NOMO-1 treated with dmso at 0.1 percent for 144 hours (cell line): ENCODE results near the gene KIF14.

Source experiments
- DNase-seq: peaks from one replicate; lab custom pipeline; 2025; ENCODE audit not compliant: unreplicated experiment; lab: John Stamatoyannopoulos, UW

KIF14 gene

GRCh38 chr1:200620273-200621131, at the start of gene KIF14:
KIF14 (minus strand) TSS chr1:200620751; CDS start chr1:200618723, 2,028 bp downstream.
- DNase-seq: peak; percentile 91

DNA sequence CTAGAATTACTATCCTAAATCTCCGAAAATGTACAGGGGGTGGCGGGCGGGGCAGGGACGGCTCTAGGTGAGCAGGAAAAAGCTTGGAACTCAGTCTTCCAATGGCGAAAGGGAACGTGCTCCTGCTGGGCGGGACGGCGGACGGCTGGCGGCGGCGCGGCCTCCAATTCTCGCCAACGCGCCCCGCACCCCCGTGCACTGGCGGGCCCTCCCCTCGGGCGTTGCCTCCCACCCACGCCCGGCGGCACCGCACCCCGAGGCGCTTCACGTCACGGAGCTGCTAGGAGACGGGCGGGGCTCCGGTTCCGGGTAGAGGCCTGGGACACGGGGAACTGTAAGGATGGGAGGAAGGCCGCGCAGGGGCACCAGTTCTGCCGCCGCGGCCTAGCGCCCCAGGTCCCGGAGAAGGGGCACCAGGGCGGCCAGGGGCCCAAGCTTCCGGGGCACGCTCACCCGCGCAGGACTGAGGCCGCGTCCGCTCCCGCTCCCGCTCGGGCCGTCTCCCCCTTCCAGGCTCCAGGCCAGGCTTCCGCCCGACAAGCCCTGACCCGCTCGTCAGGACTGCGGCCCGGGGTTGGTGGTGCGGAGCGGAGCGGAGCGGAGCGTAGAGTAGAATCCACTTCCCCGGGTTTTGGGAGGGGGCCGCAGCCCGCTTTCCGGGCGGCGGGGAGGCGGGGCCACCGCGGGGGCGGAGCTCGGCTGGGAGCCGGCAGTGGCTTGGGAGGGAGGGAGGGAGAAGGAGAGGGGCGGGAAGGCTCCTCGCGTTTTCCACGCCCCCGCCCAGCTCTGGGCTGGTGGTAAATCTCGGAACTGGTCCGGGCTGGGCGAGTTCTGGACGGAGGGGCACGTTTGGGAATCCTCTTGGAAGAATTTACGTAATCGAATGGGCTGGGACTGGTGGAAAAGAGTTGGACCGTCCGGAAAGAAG, 49.0 kb upstream of the KIF14 start, which contains the start of gene DDX59:
Gene DDX59, minus strand, starts transcription at position 594 of the 928 bp plus-strand sequence. CDS start 3,167 bp downstream, outside the sequence.
- peak; percentile 88 for DNase-seq

GRCh38 chr1:200668514-200669313, 48.2 kb upstream of the KIF14 start:
- no peak for DNase-seq

DNA sequence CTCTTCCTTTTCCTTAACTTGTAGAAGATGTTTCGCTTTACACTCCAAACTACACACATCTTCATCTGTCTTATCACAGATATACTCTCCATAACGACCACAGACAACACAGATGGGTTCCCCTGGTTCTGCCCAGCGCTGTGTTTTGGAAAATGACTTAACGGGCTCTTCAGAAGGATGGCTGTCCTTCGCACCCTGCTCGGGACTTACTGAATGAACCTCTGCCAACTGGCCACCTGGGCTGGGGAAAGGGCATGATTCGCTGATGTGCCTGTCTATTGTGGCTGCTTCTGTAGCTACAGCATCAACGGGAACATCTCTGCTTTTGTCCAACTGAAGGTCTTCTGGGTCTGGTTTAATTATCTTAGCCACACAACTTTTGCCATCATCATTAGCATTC, 45.8 kb upstream of the KIF14 start:
- DNase-seq: no peak

GRCh38 chr1:200665861-200666260, 45.3 kb upstream of the KIF14 start:
- no peak for DNase-seq

GRCh38 chr1:200660719-200661118, 40.2 kb upstream of the KIF14 start:
- no peak for DNase-seq

- no peak for DNase-seq
Measured at GRCh38 chr1:200659269-200659668, 38.7 kb upstream of the KIF14 start.

- no peak for DNase-seq
Measured at GRCh38 chr1:200658037-200658818, 37.7 kb upstream of the KIF14 start.

DNA sequence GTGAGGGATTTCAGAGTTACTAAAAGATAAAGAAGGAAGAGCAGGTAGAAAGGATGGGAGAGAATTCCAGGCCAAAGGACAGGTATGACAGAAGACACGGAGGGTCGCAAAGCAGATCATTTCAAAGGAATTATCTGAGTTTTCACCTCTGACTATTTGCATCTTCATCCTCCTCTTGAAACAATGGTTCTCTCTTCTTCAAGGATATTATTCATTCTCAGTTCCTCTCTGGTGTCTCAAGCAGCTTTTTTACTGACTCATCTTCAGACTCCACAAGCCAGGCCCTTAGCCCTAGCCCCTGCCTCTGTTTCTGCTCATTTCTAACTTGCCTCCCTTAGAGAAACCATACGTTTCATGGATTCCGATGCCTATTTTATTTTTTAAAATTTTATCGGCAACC, 34.1 kb upstream of the KIF14 start:
- DNase-seq: no peak

GRCh38 chr1:200653022-200653462, 32.5 kb upstream of the KIF14 start:
- DNase-seq: no peak

DNA sequence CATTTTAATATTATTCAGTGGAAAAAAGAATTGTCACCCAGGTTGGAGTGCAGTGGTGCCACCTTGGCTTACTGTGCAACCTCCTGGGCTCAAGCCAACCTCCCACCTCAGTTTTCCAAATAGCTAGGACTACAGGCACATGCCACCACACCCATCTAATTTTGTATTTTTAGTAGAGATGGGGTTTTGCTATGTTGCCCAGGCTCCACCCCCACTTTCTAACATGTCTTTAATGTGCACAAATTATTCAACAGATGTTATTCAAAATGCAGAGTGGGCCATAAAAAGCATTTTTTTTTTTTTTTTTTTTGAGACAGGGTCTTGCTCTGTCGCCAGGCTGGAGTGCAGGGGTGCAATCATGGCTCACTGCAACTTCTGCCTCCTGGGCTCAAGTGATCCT, 31.8 kb upstream of the KIF14 start:
- no peak for DNase-seq

DNA sequence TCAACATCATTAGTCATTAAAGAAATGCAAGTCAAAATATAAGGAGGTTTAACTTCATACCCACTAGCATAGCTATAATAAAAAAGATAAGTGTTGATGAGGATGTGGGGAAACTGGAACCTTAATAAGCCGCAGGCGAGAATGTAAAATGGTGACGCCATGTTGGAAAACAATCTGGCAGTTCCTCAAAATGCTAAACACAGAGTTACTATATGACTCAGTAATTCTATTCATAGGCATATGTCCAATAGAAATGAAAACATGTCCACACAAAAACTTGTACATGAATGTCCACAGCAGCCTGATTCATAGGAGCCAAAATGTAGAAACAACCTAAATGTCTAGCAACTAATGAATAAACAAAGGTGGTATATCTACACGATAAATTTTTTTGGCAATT, 26.0 kb upstream of the KIF14 start:
- peak; percentile 37 for DNase-seq

DNA sequence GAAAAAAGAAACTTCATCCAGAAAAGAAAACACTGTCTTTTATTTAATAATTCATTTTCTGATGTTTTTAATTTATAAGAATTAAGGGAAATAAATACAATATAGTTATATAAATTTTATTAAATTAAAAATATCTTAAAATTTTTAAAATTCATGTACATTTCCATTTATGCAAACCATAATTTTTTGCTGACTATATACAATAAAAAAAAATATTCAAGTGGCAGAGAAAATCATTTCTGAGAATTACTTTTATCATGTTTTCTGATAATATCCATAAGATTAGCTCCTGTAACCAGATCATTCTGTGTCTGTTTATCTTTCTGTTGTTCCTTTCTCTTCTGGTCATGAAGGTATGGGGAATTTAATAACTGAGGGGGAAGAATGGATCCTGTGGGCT, 23.5 kb upstream of the KIF14 start:
- DNase-seq: no peak

GRCh38 chr1:200642481-200642880, 21.9 kb upstream of the KIF14 start:
- DNase-seq: peak; percentile 52

- DNase-seq: no peak
Measured at GRCh38 chr1:200640963-200641401, 20.4 kb upstream of the KIF14 start.

- no peak for DNase-seq
Measured at GRCh38 chr1:200640373-200640962, 19.9 kb upstream of the KIF14 start.

DNA sequence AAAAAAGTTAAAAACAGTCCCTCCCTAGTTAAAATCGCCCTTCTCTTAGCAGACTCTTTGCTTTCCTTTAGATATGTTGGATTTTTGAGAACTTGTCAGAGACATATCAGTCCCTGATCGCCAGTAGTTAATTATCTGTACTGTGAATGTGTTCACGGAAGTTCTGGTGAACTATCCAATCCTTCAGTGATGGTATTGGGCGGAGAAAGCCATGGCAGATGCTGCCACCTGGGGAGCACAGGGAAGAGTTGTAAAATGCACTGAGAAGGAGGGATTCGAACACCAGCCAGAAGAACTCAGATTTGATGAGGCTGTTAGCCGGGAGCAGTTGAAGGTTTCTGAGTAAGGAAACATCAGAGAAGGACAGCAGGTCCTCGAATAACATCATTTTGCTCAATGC, 17.5 kb upstream of the KIF14 start:
- DNase-seq: no peak

- no peak for DNase-seq
Measured at GRCh38 chr1:200636681-200637080, 16.1 kb upstream of the KIF14 start.

DNA sequence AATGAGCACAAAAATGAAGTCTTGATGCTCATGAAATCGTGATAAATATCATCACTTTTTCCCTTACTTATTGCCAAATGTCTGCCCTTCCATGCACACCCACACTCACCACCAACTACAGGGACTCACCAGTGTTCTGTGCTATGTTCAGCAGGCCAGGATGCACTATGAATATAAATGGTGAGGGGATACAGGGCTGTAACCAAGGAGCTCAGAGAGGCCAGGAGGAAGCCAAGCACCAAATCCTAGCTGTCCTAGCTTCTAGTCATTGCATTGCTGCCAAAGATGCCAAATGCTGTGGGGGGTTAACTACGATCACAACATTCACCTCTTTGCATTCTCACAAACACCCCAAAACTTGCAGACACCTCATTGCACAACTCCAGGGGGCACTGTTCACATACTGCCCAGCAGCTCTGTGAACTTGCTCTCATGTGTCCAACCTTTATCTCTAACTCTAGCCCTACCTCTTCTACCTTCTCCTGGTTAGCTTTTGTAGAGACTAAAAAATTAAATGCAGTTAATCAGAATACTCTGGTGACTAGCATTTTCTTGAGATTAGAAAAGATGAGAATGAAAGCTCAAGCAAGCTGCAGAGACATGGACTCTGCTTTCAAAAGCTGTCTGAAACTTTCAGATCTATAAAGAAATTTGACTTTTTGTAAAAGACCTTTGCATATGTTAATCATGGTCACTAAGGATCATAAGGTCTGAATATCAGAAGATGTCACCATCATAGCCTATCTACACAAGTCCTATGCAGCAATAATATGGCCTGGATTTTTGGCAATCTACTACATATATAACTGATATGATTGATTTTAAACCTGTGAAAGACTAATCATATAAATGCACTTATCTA, 13.9 kb upstream of the KIF14 start:
- DNase-seq: no peak
